NCI-H2029 treated with DMSO at 0.1 percent for 48 hours (cell line): ENCODE results near the gene RNH1.
A peak's percentile ranks its signal among the peaks of the same experiment; 100 is the strongest.

Source experiments
- DNase-seq: peaks from one replicate; lab custom pipeline; 2025; lab: John Stamatoyannopoulos, UW

Gene RNH1

DNA sequence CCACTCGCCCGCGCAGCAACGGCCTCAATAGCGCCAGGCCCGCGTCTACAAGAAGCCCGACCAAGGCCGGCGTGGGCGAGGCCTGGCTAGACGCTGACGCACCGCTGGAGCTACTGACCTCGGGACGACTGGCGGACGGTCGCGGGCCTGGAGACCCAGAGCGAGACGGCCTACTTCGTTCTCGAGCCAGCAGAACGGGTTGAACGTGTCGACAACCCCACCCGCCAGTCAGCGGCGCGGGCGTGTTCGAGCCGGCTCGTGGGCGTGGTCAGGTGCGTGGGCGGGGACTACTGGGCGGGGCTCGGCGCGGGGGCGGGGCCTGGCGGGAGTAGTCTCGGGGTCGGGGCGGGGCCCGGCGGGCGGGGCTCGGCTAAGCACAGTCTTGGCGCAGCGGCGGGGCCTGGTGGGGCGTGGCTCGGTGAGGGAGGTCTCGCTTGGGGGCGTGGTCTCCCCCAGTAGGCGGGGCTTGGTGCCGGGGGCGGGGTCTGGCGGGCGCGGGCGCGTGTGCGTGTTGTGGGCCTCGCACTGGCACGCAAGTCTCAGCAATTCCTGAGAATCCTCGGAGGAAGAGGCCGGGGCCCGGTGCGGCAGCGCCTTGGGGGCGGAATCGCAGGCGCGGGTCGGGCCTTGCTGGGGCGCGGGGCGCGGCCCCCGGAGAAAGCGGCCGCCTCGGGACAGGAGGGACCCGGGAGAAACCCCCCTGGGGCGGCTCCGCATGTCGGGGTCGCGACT lies at the start of gene RNH1:
RNH1 (minus strand) TSS at position 248 of the 732 bp plus-strand sequence. CDS start 5,080 bp downstream, outside the sequence.
- peak; percentile 68 for DNase-seq

DNA sequence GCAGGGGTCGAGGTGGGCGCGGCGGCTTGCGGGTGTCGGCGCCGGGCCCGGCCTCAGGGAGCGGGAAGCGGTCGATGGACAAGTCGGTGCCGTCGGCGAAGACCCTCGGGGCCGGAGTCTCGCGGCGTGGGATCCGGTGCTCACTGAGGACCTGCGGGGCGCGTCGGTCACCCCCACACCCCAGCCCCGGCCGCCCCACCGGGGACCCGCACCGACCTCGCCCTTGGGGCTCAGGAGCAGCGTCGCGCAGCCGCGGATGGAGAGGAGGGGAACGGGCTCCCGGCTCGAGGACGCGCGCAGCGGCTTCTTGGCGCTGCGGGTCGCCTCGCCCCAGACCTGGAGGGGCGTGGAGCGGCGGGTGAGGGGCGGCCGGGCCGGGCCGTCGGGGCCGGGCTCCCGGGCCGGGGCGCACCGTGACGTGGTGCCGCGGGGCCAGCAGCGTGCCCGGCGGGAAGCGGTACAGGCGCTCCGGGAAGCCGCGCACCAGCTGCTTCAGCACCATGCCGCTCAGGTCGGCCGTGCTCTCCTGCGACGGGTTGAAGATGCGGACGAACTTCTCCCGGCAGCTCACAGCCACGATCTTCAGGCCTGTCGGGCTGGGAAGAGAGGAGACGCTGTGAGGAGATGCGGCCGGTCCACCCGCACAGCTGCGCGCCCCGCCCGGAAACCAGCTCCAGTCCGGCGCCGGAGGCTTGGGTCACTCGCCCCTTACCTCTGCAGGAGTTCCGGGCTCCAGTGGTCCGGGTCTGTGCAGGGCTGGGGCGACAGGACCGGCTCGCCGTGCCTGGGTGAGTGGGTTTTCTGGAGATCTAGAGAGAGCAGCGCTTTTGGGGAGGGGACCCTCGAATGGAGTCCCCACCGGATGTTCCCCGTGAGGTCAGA lies 49.0 kb upstream of the RNH1 start:
- no peak for DNase-seq

- DNase-seq, result no peak
Observed at GRCh38 chr11:555227-555779, 48.3 kb upstream of the RNH1 start.

GRCh38 chr11:554428-555226 lies 47.6 kb upstream of the RNH1 start:
- peak; percentile 52 for DNase-seq

GRCh38 chr11:553988-554340 lies 46.9 kb upstream of the RNH1 start:
- no peak for DNase-seq

DNA sequence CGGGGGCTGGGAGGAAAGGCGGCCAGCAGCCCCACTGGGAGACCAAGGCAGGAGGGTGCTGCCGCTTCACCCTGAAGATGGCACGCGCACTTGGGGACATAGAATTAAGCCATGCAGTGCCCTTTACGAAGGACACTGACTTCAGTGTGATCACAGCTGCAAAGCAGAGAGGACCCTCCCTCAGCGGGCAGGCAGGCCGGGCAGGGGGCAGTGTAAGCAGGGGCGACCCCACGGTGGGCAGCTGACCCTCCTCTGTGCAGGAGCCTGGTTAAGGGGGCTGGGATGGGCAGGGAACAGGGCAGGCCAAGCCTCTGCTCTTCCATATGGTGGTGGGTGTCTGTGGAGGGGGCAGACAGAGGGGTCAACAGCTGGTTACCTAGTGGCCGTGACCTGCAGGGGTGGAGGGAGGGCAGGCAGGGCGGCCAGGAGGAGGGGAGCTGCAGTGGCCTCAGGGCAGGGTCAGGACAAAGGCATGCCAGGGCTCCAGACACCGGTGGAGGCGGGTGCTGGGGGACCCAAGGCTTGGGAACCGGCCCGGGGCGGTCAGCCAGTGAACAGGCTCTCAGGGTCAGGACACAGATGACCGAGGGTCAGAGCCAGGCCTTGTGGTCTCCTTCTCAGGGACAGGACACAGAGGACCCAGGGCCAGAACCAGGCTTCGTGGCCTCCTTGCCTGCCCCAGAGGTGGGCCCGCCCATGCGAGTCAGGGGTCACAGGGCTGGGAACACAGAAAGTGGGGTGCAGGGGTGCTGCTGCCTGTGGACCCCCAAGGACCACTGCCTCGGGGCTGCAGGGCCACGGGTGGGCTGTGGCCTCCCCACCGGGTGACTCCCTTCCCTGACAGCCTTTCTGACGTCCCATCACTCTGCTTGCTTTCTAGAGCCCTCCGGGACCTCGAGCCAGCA lies 46.3 kb upstream of the RNH1 start:
- no peak for DNase-seq

DNA sequence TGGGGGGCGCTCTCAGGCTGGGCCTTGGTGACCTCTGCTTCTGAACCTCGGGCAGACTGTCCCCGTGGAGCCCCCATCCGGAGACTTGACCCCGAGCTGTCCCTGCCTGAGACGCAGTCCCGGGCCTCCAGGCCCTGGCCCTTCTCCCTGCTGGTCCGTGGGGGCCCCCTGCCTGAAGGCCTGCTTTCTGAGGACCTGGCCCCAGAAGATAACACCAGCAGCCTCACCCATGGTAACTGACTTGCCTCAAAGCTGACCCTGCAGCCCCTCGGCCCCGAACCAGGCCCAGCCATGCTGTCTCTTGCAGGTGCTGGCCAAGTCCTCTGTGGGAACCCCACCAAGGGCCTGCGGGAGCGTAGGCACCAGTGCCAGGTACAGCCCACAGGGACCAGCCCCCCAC lies 44.6 kb upstream of the RNH1 start:
- no peak for DNase-seq

DNA sequence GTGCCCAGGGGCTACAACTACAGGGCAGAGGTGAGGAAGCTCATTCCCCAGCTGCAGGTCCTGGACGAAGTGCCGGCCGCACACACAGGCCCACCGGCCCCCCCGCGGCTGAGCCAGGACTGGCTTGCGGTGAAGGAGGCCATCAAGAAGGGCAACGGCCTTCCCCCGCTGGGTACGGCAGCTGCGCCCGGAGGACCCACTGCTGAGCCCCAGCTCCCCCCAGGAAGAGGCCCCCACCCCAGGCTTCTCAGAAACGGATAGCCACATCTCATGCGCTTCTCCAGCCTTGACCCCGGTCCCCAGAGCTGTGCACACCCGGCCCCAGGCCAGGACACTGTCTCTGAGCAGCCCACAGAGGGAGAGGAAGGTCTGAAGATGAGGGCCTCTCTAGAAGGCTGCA lies 44.1 kb upstream of the RNH1 start:
- DNase-seq, result no peak

GRCh38 chr11:550746-551085 lies 43.7 kb upstream of the RNH1 start:
- no peak for DNase-seq

DNA sequence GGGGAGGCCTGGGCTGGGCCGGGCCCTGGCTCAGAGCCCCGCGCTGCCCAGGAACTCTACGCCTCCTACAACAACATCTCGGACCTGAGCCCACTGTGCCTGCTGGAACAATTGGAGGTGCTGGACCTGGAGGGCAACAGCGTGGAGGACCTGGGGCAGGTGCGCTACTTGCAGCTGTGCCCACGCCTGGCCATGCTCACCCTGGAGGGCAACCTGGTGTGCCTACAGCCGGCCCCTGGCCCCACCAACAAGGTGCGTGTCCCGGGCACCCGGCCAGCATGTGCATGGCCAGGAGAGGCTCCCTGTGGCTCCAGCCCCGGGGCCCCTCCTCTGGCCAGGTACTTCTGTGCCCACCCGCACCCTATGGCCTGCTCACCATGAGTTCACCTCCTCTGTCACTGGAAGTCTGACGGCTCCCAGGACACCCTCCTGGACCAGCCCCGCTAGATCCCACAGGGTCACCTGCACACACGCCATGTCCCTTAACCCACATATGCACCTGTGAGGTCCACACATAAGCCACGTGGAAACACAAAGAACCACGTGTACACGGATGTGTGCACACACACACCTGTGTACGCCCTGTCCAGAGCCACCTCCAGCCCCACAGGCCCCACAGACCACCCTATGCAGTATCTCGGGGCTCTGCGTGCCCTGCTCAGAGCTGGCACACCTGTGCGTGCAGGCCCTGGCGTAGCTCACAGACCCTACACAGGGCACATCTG lies 43.1 kb upstream of the RNH1 start:
- DNase-seq, result no peak

DNA sequence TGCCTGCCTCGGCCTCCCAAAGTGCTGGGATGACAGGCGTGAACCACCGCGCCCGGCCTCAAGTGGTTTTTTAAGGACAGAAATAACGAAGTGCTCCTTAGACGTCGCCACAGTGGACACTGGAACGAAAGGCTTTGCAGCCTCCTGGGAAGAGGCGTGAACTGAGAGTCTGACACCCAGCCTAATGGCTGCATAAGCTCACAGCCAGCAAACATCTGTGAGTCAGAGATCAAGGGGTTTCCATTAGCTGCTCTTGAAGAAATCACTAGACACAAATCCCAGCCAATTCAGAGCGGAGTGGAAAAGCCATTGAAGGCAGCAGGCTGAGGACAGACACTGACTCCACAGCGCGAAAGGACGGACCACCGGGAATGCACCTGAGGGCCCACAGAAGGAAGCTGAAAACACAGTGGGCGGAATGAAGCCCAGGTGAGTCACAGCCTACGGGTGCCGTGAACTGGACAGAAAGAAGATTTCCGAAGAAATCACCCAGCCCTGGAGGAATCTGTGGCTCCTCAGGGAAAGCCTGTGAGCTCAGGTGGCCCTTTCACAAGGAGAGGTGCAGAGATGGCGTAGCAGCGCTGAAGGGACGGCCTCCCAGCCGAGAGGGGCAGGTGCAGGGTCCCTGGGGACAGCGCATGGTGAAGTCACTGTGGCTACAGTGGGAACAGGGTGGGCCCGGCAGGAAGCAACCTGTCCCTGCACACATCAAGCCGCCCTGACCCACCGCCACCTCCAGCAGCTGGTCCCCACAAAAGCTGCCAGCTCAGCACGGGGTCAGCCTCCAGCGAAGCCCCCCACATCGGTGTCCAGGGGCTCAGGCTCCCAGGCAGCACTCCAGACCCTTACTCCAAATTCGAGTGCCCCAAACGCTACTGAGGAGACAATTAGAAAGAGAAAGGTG lies 41.9 kb upstream of the RNH1 start:
- DNase-seq, result no peak

GRCh38 chr11:545171-545570 lies 38.1 kb upstream of the RNH1 start:
- no peak for DNase-seq

DNA sequence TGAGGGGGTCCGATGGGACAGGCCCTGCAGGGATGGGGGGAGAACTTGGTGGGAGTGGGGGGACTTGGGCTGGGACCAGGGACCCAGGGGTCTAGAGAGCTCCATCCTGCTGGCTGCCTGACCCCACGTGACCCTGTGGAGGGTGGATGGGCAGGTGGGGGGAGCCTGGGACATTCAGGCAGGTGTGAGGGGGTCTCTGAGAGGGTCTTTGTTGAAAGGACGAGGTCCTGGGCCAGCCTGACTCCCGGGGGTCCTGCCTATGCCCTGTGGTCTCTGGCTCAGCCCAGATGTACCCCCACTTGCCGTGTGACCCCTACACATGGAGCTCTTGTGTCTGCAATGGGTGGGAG lies 37.8 kb upstream of the RNH1 start:
- no peak for DNase-seq

DNA sequence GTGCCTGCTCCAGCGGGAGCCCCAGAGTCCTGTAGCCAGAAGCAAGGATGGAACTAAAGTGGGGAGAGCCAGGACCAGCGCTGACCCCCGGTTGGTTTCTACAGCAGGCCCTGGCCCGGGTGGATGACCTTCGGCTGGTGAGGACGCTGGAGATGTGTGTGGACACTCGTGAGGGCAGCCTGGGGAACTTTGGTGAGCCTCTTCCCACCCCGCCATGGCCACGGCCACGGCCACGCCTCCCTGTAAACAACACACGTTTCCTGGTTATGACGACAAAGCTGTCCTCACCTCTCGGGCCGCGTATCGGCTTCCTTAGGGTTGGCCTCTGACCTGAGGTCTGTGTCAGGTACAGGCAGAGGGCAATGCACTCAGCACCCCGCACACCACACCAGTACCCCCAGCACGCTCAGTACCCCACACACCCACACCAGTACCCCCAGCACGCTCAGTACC lies 34.4 kb upstream of the RNH1 start:
- DNase-seq, result no peak

- no peak for DNase-seq
Observed at GRCh38 chr11:540583-541432, 33.8 kb upstream of the RNH1 start.

- DNase-seq, result no peak
Observed at GRCh38 chr11:539971-540481, 33.0 kb upstream of the RNH1 start.

DNA sequence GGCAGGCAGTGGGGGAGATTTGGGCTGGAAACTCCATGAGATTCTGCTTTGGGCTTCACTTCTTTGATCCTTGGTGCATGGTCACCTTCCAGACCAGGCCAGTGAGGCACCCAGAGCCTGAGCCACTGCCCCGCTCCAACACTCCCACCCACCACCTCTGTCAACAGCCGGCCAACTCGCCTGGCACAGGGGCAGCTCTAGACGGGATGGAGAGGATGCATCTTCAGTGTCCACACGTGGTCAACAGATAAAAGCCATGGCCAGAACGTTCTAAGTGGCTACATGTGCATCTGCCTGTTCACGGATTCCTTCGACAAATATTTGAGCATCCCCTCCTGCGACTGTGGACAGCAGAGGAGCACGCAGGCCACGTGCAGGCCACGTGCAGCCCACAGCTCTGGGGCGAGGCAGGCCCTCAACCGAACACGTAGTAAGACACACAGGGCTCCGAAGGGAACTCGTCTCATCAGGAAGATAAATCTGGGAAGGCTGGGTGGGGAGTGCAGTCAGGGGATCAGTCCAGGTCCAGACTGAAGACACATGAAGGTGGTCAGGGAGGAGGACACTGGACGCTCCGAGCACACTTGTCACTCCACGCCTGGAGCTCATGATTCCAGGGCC lies 31.5 kb upstream of the RNH1 start:
- DNase-seq, result no peak
